DMS 273 (cell line): ENCODE results near the gene GYPC.
"Not testable (repeated sequence)": the region's sequence is repeated elsewhere in the genome, so short reads cannot be mapped to it uniquely, and the experiment has no call there.

ENCODE experiments used
- DNase-seq: peaks from one replicate; lab custom pipeline; 2025; ENCODE audit not compliant: unreplicated experiment; lab: John Stamatoyannopoulos, UW

The GYPC gene

GRCh38 chr2:126668254-126668653, 12.3 kb downstream of the GYPC start:
- DNase-seq = no peak

- DNase-seq = no peak
These were observed 13.8 kb downstream of the GYPC start for GRCh38 chr2:126669772-126670171.

- no peak for DNase-seq
These were observed 15.5 kb downstream of the GYPC start for GRCh38 chr2:126671488-126671887.

- DNase-seq = no peak
These were observed 17.1 kb downstream of the GYPC start for GRCh38 chr2:126672980-126673605.

- DNase-seq = no peak
These were observed 18.3 kb downstream of the GYPC start for GRCh38 chr2:126674075-126674744.

- no peak for DNase-seq
These were observed 19.7 kb downstream of the GYPC start for GRCh38 chr2:126675637-126676036.

GRCh38 chr2:126676221-126677175, 20.5 kb downstream of the GYPC start:
- no peak for DNase-seq

- DNase-seq = no peak
These were observed 21.2 kb downstream of the GYPC start for GRCh38 chr2:126677176-126677538.

GRCh38 chr2:126678269-126679065, 22.5 kb downstream of the GYPC start:
- no peak for DNase-seq

GRCh38 chr2:126679094-126679713, 23.2 kb downstream of the GYPC start:
- DNase-seq = no peak

GRCh38 chr2:126681505-126681904, 25.5 kb downstream of the GYPC start:
- no peak for DNase-seq

- DNase-seq = no peak
These were observed 29.7 kb downstream of the GYPC start for GRCh38 chr2:126685629-126686028.

- DNase-seq = no peak
These were observed 30.3 kb downstream of the GYPC start for GRCh38 chr2:126686286-126686685.

- DNase-seq = no peak
These were observed 31.0 kb downstream of the GYPC start for GRCh38 chr2:126686841-126687485.

GRCh38 chr2:126687503-126687902, 31.5 kb downstream of the GYPC start:
- no peak for DNase-seq

GRCh38 chr2:126688594-126688993, 32.6 kb downstream of the GYPC start:
- not testable (repeated sequence) for DNase-seq

GRCh38 chr2:126692241-126692640, 36.3 kb downstream of the GYPC start:
- not testable (repeated sequence) for DNase-seq

GRCh38 chr2:126692934-126693592, 37.1 kb downstream of the GYPC start:
- not testable (repeated sequence) for DNase-seq
